ENCODE measurements around the gene C17orf100. TPM values are rescaled to one million over a fixed set of nuclear protein-coding genes. Genes with fewer than 3 reads are reported as not detected.

Gene C17orf100
- total RNA-seq, 2 experiments from 2014 or later = 2.4 to 5.2 TPM

DNA sequence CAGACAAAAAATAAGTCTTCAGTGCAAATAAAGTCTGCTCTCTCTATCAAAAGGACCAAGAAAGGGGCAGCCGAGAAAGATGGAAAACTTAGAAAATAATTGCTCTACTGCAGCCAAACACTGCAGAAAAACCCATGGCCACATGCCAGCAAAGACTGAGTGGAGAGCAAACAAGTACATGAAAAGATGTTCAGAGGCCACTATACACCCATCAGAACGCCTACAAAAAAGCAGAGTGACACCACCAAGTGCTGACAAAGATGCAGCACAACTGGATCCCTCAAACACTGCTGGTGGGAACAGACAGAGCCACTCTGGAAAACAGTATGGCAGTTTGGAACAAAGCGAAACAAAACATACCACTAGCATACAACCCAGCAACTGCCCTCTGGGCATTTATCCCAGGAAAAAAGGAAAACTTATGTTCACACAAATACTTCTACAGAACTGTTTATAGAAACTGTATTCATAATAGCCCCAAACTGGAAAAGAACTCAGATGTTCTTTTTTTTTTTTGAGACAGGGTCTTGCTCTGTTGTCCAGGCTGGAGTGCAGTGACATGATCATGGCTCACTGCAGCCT, 47.7 kb upstream of the C17orf100 start:
- CTCF ChIA-PET (ENCODE audit: unreplicated experiment) = no interaction called here

DNA sequence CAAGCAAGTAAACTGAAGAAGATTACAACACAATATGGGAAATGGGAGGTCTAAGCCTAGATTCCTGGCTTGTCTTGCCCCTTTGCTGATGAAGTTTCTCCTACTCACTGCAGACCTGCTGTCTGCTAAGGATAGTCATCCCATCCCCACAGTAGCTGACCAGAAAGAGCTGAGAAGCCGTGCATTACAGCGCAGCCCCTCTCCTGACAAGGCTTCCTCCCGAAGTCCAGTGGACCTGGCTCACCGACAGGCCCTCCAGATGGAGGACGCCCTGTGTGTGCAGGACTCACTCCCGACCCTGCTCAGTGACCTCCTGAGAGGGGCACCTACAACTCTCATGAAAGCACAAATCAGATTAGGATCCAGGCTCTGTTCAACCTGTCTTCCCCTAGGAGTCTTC, 46.4 kb upstream of the C17orf100 start:
- H3K79me2 ChIP-seq (ENCODE audit: insufficient read depth, low read depth, low read length) = no peaks in the 10 kb centered on the region
- no peak overlapping the region for H2AFZ ChIP-seq (ENCODE audit: low read length)
- no peak overlapping the region for H3K27ac ChIP-seq (ENCODE audit: low read depth, low read length, poor library complexity, severe bottlenecking)
- POLR2A ChIA-PET = no interaction called here
- TF ChIP-seq, protein P1, sequence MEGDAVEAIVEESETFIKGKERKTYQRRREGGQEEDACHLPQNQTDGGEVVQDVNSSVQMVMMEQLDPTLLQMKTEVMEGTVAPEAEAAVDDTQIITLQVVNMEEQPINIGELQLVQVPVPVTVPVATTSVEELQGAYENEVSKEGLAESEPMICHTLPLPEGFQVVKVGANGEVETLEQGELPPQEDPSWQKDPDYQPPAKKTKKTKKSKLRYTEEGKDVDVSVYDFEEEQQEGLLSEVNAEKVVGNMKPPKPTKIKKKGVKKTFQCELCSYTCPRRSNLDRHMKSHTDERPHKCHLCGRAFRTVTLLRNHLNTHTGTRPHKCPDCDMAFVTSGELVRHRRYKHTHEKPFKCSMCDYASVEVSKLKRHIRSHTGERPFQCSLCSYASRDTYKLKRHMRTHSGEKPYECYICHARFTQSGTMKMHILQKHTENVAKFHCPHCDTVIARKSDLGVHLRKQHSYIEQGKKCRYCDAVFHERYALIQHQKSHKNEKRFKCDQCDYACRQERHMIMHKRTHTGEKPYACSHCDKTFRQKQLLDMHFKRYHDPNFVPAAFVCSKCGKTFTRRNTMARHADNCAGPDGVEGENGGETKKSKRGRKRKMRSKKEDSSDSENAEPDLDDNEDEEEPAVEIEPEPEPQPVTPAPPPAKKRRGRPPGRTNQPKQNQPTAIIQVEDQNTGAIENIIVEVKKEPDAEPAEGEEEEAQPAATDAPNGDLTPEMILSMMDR (conservative IDR thresholded peaks at IDR 0.05; ENCODE audit: low read length) = no peak
- TF ChIP-seq EZH2phosphoT487 (IDR thresholded peaks at IDR 0.05; ENCODE audit: borderline replicate concordance, low read depth, low read length) = no peak
- H3K4me1 ChIP-seq (ENCODE audit: insufficient read depth, low read length, poor library complexity, severe bottlenecking) = peaks cover under 1% of the 10 kb centered on the region
- no peak for DNase-seq (ENCODE audit: low spot score)
- no TSS peak for BruUV-seq (replicated peaks)
- H3K4me3 ChIP-seq (ENCODE audit: low read depth, low read length, poor library complexity, severe bottlenecking) = no peak overlapping the region
- CTCF ChIA-PET (ENCODE audit: unreplicated experiment) = no interaction called here
- intact Hi-C loops (cut with micrococcal nuclease; ENCODE audit: unreplicated experiment) = no loop called here
- no peaks in the 10 kb centered on the region for H4K20me1 ChIP-seq (ENCODE audit: insufficient read depth, low read length)
- peaks cover 93% of the 10 kb centered on the region for H3K36me3 ChIP-seq (ENCODE audit: insufficient read depth, low read length)
- no peak overlapping the region for H3K4me2 ChIP-seq (ENCODE audit: low read length)
- no peaks in the 10 kb centered on the region for H3K9me2 ChIP-seq (ENCODE audit: insufficient read depth, low read length)
- no peaks in the 10 kb centered on the region for H3K9me3 ChIP-seq (ENCODE audit: low read length)

More for the DNA sequence above, 47.7 kb upstream of the C17orf100 start:
- no peaks in the 10 kb centered on the region for H3K9me3 ChIP-seq (ENCODE audit: low read length)
- TF ChIP-seq, protein P1 (conservative IDR thresholded peaks at IDR 0.05; ENCODE audit: low read length) = no peak
- TF ChIP-seq EZH2phosphoT487 (IDR thresholded peaks at IDR 0.05; ENCODE audit: borderline replicate concordance, low read depth, low read length) = no peak
- no peak overlapping the region for H2AFZ ChIP-seq (ENCODE audit: low read length)
- no TSS peak for BruUV-seq (replicated peaks)
- no peaks in the 10 kb centered on the region for H3K9me2 ChIP-seq (ENCODE audit: insufficient read depth, low read length)
- peaks cover 93% of the 10 kb centered on the region for H3K36me3 ChIP-seq (ENCODE audit: insufficient read depth, low read length)
- H4K20me1 ChIP-seq (ENCODE audit: insufficient read depth, low read length) = no peaks in the 10 kb centered on the region
- no peak overlapping the region for H3K27ac ChIP-seq (ENCODE audit: low read depth, low read length, poor library complexity, severe bottlenecking)
- POLR2A ChIA-PET = no interaction called here
- H3K79me2 ChIP-seq (ENCODE audit: insufficient read depth, low read depth, low read length) = no peaks in the 10 kb centered on the region
- H3K4me1 ChIP-seq (ENCODE audit: insufficient read depth, low read length, poor library complexity, severe bottlenecking) = peaks cover 12% of the 10 kb centered on the region
- H3K4me2 ChIP-seq (ENCODE audit: low read length) = no peak overlapping the region
- intact Hi-C loops (cut with micrococcal nuclease; ENCODE audit: unreplicated experiment) = no loop called here
- DNase-seq (ENCODE audit: low spot score) = no peak
- H3K4me3 ChIP-seq (ENCODE audit: low read depth, low read length, poor library complexity, severe bottlenecking) = no peak overlapping the region

- TF ChIP-seq, protein P1 (conservative IDR thresholded peaks at IDR 0.05; ENCODE audit: low read length) = no peak
- TF ChIP-seq EZH2phosphoT487 (IDR thresholded peaks at IDR 0.05; ENCODE audit: borderline replicate concordance, low read depth, low read length) = no peak
- ChIA-PET CTCF (ENCODE audit: unreplicated experiment) (interaction anchor here (1.4 kb wide), 1 partner anchor 8 kb away, joined by 4 read pairs; no protein-coding TSS in a partner anchor), POLR2A (interaction anchor here (1.2 kb wide), 1 partner anchor 9 kb away, joined by 4 read pairs; no protein-coding TSS in a partner anchor)
- Histone ChIP-seq H3K4me2 (ENCODE audit: low read length) (no peak overlapping the region), H3K27ac (ENCODE audit: low read depth, low read length, poor library complexity, severe bottlenecking) (no peak overlapping the region), H3K9me3 (ENCODE audit: low read length) (no peaks in the 10 kb centered on the region), H3K4me3 (ENCODE audit: low read depth, low read length, poor library complexity, severe bottlenecking) (no peak overlapping the region), H4K20me1 (ENCODE audit: insufficient read depth, low read length) (no peaks in the 10 kb centered on the region), H3K79me2 (ENCODE audit: insufficient read depth, low read depth, low read length) (no peaks in the 10 kb centered on the region), H3K4me1 (ENCODE audit: insufficient read depth, low read length, poor library complexity, severe bottlenecking) (no peaks in the 10 kb centered on the region), H2AFZ (ENCODE audit: low read length) (no peak overlapping the region), H3K9me2 (ENCODE audit: insufficient read depth, low read length) (no peaks in the 10 kb centered on the region), H3K36me3 (ENCODE audit: insufficient read depth, low read length) (peaks cover 81% of the 10 kb centered on the region)
- no peak for DNase-seq (ENCODE audit: low spot score)
- BruUV-seq (replicated peaks) = no TSS peak
- intact Hi-C loops (cut with micrococcal nuclease; ENCODE audit: unreplicated experiment) = no loop called here
Measured at GRCh38 chr17:6608321-6608720, 43.2 kb upstream of the C17orf100 start.
